Caco-2 (cell line): Measurements from ENCODE around the gene SRXN1. TPM values are rescaled to one million over a fixed set of nuclear protein-coding genes. Genes with fewer than 3 reads are reported as not detected.

Experiments
- BruUV-seq: library from RNA; stranded (reverse); fragments of 400-500 nt; replicated peaks from 2 replicates; lab custom pipeline; 2021; lab: Mats Ljungman, UMichigan
- CTCF ChIA-PET: fragments of 300-600 bp; sonication (Branson Sonifier 250); formaldehyde crosslinking; loops from one replicate; lab custom pipeline; 2022; ENCODE audit warnings: antibody characterized with exemption; lab: Charles Lee
- POLR2A ChIA-PET: fragments of 300-600 bp; sonication (Branson Sonifier 250); formaldehyde crosslinking; loops from one replicate; lab custom pipeline; 2022; ENCODE audit warnings: antibody characterized with exemption; lab: Charles Lee
- DNase-seq, 2 experiments: peaks; one replicate each; pipeline versions ENCODE4 v3.0.0 to v3.0.0-alpha.2; 2020 to 2022
- H3K27me3 ChIP-seq: replicated peaks from 2 replicates; pipeline ENCODE4 v1.6.0; 2011; ENCODE audit warnings: low read length; ENCODE audit not compliant: control insufficient read depth, insufficient read depth
- H3K36me3 ChIP-seq: 2 replicates; pipeline ENCODE4 v1.5.1; 2011; ENCODE audit warnings: low read length; ENCODE audit not compliant: control insufficient read depth, insufficient read depth
- H3K4me1 ChIP-seq: fragments of 250-450 bp; sonication (Bioruptor Pico); 2 replicates; pipeline ENCODE4 v1.5.1; 2020; ENCODE audit warnings: mild to moderate bottlenecking
- H3K4me3 ChIP-seq: 2 replicates; pipeline ENCODE4 v1.5.1; 2011; ENCODE audit warnings: low read depth, mild to moderate bottlenecking, control low read depth, low read length
- H3K9me3 ChIP-seq: fragments of 250-450 bp; sonication (Bioruptor Pico); 2 replicates; pipeline ENCODE4 v1.5.1; 2020; ENCODE audit warnings: mild to moderate bottlenecking, moderate library complexity
- H3K27ac Mint-ChIP-seq: one replicate; pipeline ENCODE4 v1.8.0; 2022; ENCODE audit warnings: mixed read lengths; ENCODE audit not compliant: unreplicated experiment
- H3K27me3 Mint-ChIP-seq: one replicate; pipeline ENCODE4 v1.8.0; 2022; ENCODE audit warnings: mixed read lengths; ENCODE audit not compliant: insufficient read depth, unreplicated experiment
- H3K36me3 Mint-ChIP-seq: one replicate; pipeline ENCODE4 v1.8.0; 2022; ENCODE audit warnings: mild to moderate bottlenecking, mixed read lengths; ENCODE audit not compliant: insufficient read depth, unreplicated experiment
- H3K4me1 Mint-ChIP-seq: one replicate; pipeline ENCODE4 v1.8.0; 2022; ENCODE audit warnings: low read depth, mixed read lengths; ENCODE audit not compliant: unreplicated experiment
- H3K4me3 Mint-ChIP-seq: one replicate; pipeline ENCODE4 v1.8.0; 2022; ENCODE audit warnings: mild to moderate bottlenecking, moderate library complexity, mixed read lengths; ENCODE audit not compliant: unreplicated experiment
- H3K9me3 Mint-ChIP-seq: one replicate; pipeline ENCODE4 v1.8.0; 2022; ENCODE audit warnings: mixed read lengths; ENCODE audit not compliant: unreplicated experiment
- intact Hi-C: fragments of 100-400 bp; cut with micrococcal nuclease; formaldehyde crosslinking; loops from one replicate; pipeline ENCODE4 v1.10.0; 2022; ENCODE audit not compliant: unreplicated experiment
- total RNA-seq: library from RNA; stranded (reverse); gene quantifications from 2 replicates; pipeline ENCODE4 v1.2.3, GENCODE V29; 2022
- TF ChIP-seq, protein P1 (sequence below), 2 experiments: fragments of 200-600 bp in 1 of 2; IDR thresholded peaks; 1 replicate in 1 of 2; 2 replicates in 1 of 2; pipeline versions ENCODE4 v1.5.1 to v1.8.0; 2011 to 2022; ENCODE audit warnings: antibody characterized with exemption in 1 of 2, control low read depth in 1 of 2, inconsistent platforms in 1 of 2, low read depth in 1 of 2, low read length in 1 of 2, mild to moderate bottlenecking in 1 of 2, moderate library complexity in 1 of 2; ENCODE audit not compliant: insufficient read depth in 1 of 2, severe bottlenecking in 1 of 2, unreplicated experiment in 1 of 2

SRXN1 gene
- total RNA-seq, 1 experiment from 2014 or later: 33.7 TPM

DNA sequence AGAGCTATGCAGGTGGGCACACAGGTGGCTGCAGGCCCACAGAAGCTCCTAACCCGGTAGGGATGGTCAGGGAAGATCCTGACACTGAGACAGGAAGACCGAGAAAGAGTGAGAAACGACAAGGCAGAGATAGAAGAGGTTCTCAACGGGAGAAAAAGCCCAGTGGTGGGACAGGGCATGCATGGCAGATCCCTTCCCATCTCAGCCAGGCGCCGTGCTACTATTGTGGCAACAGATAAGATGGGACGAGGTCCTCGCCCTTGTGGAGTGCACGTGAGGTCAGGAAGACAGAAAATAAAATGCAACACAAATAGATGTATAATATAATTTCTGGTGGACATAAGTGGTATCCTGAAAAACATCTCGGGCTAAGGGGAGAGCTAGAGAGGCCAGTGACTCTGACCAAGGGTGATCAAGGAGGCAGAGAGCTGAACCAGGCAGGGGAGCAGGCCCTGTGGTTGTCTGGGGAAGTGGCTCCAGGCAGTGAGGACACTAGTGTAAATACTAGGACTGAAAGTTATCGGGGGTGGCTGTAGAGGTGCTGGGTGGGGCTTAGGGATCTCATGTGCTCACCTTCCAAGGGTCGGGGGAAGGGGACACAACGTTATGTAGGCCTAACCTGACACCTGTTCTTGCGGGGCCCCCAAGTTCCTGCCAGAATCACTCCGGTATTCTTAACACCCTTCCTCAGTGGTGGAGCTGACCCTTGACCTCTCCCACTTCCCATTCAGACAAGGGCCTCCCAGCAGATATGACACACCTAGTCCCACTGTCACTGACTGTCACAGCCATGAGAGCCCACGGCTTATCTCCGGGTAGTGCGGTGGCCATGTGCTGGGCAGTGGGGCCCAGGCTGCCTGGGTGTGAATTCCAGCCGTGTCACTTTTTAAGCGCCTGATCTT is 1.0 kb downstream of the SRXN1 start:
- Mint-ChIP-seq H3K27me3 (no peaks in the 10 kb centered on the region), H3K4me1 (peaks cover 12% of the 10 kb centered on the region), H3K36me3 (peaks cover 38% of the 10 kb centered on the region), H3K27ac (peak overlapping the region; percentile 80), H3K9me3 (no peaks in the 10 kb centered on the region), H3K4me3 (peak overlapping the region; percentile 85)
- H3K4me3 ChIP-seq: peak overlapping the region; percentile 97
- CTCF ChIA-PET: interaction anchor here (0.7 to 1.7 kb wide), 2 partner anchors 15 to 87 kb away, joined by 3 to 7 read pairs; no protein-coding TSS in a partner anchor
- intact Hi-C loops: no loop called here
- H3K4me1 ChIP-seq: peaks cover 6% of the 10 kb centered on the region; the same call in 1 of the 2 replicates
- POLR2A ChIA-PET: interaction anchor here (0.6 kb wide), 1 partner anchor 15 kb away, joined by 3 read pairs; no protein-coding TSS in a partner anchor
- BruUV-seq: no TSS peak
- no peaks in the 10 kb centered on the region for H3K27me3 ChIP-seq
- TF ChIP-seq, protein P1, sequence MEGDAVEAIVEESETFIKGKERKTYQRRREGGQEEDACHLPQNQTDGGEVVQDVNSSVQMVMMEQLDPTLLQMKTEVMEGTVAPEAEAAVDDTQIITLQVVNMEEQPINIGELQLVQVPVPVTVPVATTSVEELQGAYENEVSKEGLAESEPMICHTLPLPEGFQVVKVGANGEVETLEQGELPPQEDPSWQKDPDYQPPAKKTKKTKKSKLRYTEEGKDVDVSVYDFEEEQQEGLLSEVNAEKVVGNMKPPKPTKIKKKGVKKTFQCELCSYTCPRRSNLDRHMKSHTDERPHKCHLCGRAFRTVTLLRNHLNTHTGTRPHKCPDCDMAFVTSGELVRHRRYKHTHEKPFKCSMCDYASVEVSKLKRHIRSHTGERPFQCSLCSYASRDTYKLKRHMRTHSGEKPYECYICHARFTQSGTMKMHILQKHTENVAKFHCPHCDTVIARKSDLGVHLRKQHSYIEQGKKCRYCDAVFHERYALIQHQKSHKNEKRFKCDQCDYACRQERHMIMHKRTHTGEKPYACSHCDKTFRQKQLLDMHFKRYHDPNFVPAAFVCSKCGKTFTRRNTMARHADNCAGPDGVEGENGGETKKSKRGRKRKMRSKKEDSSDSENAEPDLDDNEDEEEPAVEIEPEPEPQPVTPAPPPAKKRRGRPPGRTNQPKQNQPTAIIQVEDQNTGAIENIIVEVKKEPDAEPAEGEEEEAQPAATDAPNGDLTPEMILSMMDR (IDR thresholded peaks at IDR 0.05; ENCODE audit: insufficient read depth in 1 of 2, low read depth in 1 of 2, low read length in 1 of 2, severe bottlenecking in 1 of 2, unreplicated experiment in 1 of 2): no peak
- H3K9me3 ChIP-seq: no peaks in the 10 kb centered on the region
- DNase-seq: peak; percentile 44 to 65
- peaks cover 5% of the 10 kb centered on the region for H3K36me3 ChIP-seq

GRCh38 chr20:650954-651353 is 2.0 kb downstream of the SRXN1 start:
- H3K27me3 ChIP-seq: no peaks in the 10 kb centered on the region
- BruUV-seq: no TSS peak
- no peak for DNase-seq
- intact Hi-C loops: no loop called here
- Mint-ChIP-seq H3K27me3 (no peaks in the 10 kb centered on the region), H3K36me3 (peaks cover 43% of the 10 kb centered on the region), H3K4me3 (peak overlapping the region; percentile 85), H3K4me1 (peaks cover 12% of the 10 kb centered on the region), H3K27ac (peak overlapping the region; percentile 2), H3K9me3 (no peaks in the 10 kb centered on the region)
- H3K36me3 ChIP-seq: peaks cover 5% of the 10 kb centered on the region
- no peak overlapping the region for H3K4me3 ChIP-seq
- H3K4me1 ChIP-seq: peaks cover 6% of the 10 kb centered on the region; the same call in 1 of the 2 replicates
- TF ChIP-seq, protein P1 (IDR thresholded peaks at IDR 0.05; ENCODE audit: insufficient read depth in 1 of 2, low read depth in 1 of 2, low read length in 1 of 2, severe bottlenecking in 1 of 2, unreplicated experiment in 1 of 2): peak in 1 of 2 experiments; percentile 2
- ChIA-PET CTCF (no interaction called here), POLR2A (no interaction called here)
- H3K9me3 ChIP-seq: no peaks in the 10 kb centered on the region

- Mint-ChIP-seq H3K27me3 (no peaks in the 10 kb centered on the region), H3K4me3 (no peak overlapping the region), H3K36me3 (peaks cover 43% of the 10 kb centered on the region), H3K4me1 (peaks cover 12% of the 10 kb centered on the region), H3K27ac (no peak overlapping the region), H3K9me3 (no peaks in the 10 kb centered on the region)
- no peak for DNase-seq
- no peak overlapping the region for H3K4me3 ChIP-seq
- peaks cover 6% of the 10 kb centered on the region; the same call in 1 of the 2 replicates for H3K4me1 ChIP-seq
- TF ChIP-seq, protein P1 (IDR thresholded peaks at IDR 0.05; ENCODE audit: insufficient read depth in 1 of 2, low read depth in 1 of 2, low read length in 1 of 2, severe bottlenecking in 1 of 2, unreplicated experiment in 1 of 2): no peak
- no TSS peak for BruUV-seq
- H3K9me3 ChIP-seq: no peaks in the 10 kb centered on the region
- peaks cover 5% of the 10 kb centered on the region for H3K36me3 ChIP-seq
- POLR2A ChIA-PET: no interaction called here
- no peaks in the 10 kb centered on the region for H3K27me3 ChIP-seq
- intact Hi-C loops: no loop called here
- CTCF ChIA-PET: no interaction called here
Measured at GRCh38 chr20:650281-650680, 2.7 kb downstream of the SRXN1 start.
